GM18868 (cell line): ENCODE data around the gene LMCD1.

ENCODE experiments used
- ATAC-seq: cut with Tn5 transposase; IDR thresholded peaks from one replicate; pipeline ENCODE4 v1.9.1; 2021; ENCODE audit warnings: mild to moderate bottlenecking, moderate library complexity; ENCODE audit not compliant: unreplicated experiment

The LMCD1 gene

GRCh38 chr3:8501371-8502131, at the start of gene LMCD1:
Gene LMCD1 (plus strand): TSS chr3:8501823. CDS start chr3:8501939, 116 bp downstream.
- peak; percentile 88 for ATAC-seq

DNA sequence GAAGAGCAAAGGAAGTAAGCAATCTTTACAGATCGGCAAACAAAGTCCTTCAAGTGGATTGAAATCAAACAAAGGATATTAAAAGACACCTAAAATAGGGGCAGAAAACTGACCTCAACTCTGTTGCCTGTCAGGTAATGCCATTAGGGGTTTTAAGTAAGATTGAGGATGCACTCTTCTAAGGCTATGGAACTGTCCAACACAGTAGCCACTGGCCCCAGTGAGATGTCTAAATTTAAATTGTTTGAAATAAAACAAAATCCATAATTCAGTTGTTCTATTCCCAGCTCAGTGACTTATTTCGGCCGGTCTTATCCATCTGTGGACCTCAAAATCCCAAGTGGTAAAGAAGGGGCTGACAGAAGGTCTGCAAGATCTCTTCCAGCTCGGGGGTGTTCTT, 49.5 kb upstream of the LMCD1 start:
- no peak for ATAC-seq

- ATAC-seq, result no peak
Observed at GRCh38 chr3:8453153-8453552, 48.5 kb upstream of the LMCD1 start.

GRCh38 chr3:8455526-8456411, 45.9 kb upstream of the LMCD1 start:
- ATAC-seq, result no peak

- ATAC-seq, result no peak
Observed at GRCh38 chr3:8456412-8456811, 45.2 kb upstream of the LMCD1 start.

DNA sequence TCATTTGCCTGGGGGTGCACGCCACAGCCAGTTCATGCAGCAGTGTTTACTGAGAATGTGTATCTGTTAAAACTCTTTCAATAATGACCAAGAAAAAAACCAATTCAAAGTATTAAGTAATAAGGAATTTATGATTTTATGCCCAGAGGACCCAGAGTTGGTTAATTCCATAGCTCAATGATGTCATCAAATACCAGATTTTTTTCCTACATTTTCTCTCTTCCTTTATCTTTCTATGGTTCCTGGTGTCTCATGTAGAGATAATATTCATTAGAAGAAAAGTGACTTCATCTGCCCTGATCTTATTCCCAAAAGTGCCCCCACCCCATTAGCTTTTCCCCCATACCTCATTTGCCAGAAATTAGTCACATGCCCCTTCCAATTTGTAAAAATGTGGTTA, 44.6 kb upstream of the LMCD1 start:
- ATAC-seq, result no peak

GRCh38 chr3:8458238-8458661, 43.4 kb upstream of the LMCD1 start:
- ATAC-seq, result no peak

DNA sequence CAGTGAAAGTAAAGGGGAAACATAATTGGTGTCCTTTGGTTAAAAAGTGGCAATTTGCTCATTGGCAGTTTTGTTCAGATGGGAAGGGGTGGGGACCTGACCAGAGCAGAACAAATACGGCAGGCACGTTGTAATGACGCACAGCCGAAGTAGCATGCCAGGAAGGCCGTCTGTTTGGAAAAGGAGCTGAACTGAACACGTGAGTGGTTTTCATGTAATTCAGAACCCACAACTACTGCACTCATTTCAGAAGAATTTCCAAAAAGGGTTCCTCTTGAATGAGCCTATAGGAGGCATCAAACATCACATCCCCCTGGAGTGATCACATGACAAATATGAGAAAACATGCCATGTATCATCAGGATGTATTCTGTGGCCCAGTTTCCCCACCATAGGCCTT, 42.9 kb upstream of the LMCD1 start:
- ATAC-seq, result no peak

DNA sequence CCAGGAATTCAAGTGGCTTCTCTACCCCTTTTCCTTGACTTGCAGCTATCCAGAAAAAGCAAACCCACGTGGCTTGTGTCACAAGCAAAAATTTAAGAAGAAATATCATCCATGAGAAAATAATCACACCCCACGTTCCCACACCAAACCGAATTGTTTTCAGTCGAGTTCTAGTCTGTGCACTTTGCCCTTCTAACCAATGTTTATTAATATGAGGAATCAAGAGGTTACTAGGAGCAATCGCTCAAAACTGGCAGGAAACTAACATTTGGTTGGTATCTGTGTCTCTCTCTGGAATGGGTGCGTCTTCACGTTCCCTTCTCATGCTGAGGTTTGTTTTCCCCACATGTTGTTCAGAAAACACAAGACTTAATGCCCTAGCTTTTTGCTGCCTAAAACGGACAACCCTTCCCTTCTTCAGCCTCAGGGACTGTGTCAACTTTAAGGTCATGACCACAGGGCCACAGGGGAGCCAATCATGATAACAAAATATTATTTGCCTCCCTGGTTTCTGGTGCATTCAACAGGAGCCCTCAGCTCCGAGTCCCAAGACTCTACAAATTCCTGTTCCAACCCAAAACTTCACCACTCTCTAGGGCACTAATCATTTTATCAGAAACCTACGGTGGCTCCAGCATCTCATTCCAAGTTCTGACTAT, 41.4 kb upstream of the LMCD1 start:
- no peak for ATAC-seq

DNA sequence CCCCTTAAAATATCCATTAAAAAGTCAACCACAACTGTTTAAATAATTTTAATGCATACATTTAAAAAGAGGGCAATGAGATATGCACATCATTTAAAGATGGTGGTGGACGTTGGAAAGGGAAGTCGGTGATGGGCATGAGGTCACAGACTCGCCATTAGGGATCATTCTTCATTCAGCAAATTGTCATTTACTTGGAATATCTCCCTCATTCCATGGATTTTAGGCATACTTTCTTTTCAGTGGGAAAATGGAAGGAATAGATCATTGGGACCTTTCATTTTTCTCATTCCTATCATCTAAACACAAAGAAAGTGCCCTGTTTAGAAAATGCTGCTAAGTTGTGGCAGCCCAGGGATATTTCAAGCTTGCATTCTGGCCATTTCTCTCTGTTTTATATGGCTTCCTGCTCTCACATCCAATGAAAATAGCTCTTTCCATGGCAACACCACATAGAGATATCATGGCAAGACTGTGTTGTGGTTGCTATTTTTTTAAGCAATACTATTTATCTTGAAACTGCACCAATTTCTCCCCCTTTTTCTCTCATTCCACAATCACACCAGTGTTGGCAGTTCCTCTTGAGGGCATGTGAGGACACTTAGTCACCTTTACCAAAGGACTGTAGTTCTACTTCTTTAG, 40.7 kb upstream of the LMCD1 start:
- no peak for ATAC-seq

- no peak for ATAC-seq
Observed at GRCh38 chr3:8464668-8465067, 37.0 kb upstream of the LMCD1 start.

- ATAC-seq, result no peak
Observed at GRCh38 chr3:8466526-8466925, 35.1 kb upstream of the LMCD1 start.

GRCh38 chr3:8470801-8471200, 30.8 kb upstream of the LMCD1 start:
- ATAC-seq, result no peak

DNA sequence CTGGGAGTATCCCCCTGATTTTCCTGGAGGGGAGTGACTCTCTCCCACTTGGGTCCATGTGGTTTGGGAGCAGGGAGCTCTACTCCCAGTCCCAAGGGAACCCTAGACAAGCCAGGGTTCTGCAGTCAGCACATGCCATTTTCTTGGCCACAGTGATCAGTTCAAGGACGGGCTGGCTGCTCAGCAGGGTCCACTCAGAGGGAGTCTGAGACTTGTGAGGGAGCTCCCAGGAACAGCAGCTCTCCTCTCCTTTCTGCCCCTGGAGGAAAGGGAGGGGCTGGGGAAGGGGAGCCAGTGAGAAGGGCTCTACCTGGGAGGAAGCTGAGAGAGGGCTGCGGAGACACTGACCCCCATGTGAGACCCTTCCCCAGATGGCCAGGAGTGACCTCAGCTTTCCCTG, 29.1 kb upstream of the LMCD1 start:
- no peak for ATAC-seq

GRCh38 chr3:8473029-8473428, 28.6 kb upstream of the LMCD1 start:
- no peak for ATAC-seq

GRCh38 chr3:8473990-8474389, 27.6 kb upstream of the LMCD1 start:
- ATAC-seq, result no peak

DNA sequence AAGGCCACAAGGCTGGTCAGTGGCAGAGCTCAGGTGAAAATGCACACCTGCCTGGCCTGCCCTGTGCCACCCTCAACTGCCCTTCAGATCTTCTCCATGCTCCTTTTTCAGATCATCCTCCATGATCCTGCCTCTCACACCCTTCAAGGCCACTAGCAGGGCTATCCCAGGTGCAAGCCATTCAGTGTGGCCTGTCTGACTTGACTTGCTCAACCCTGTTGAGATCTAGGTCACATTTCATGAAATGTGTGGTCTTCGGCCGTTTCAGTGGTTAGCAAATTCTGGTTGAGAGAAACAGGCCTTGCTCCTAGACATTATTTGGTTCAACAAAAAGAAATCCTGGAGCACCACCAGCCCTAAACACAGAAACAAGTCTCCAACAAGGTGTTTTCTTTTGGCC, 26.6 kb upstream of the LMCD1 start:
- no peak for ATAC-seq

DNA sequence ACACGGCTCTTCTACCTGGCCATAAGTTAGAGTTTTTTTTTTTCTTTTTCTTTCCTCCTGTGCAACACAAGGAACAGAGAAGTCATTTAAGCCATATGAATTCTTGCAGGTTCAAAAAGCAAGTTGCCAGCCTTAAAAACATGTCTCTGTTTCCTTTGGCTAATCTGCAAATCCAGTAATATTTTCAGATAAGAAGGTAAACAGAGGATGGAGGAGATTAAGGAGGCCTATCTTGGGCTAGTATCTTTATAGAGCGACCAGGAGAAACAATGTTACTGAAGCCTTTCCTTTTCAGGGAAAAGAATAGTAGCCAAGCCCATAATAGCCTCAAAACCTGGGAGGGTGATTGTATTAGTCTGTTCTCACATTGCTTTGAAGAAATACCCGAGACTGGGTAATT, 20.9 kb upstream of the LMCD1 start:
- ATAC-seq, result no peak

DNA sequence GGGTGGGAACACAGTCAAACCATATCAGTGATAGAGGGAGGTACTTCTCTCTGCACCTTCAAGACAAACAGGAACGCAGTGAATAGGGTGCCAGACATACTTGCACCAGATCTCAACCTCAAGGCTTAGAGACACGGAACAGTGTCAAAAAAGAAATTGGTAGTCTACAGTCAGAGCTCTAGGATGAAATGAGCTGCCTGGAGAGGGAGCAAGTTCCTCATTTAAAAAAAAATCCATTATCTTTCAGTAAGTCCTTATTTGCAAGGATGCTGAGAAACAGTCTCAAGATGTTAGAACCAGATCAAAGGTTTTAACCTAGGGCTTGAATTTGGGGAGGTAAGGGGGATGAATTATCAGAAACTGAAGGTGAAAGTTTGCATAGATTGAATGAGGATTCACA, 20.2 kb upstream of the LMCD1 start:
- ATAC-seq, result no peak

DNA sequence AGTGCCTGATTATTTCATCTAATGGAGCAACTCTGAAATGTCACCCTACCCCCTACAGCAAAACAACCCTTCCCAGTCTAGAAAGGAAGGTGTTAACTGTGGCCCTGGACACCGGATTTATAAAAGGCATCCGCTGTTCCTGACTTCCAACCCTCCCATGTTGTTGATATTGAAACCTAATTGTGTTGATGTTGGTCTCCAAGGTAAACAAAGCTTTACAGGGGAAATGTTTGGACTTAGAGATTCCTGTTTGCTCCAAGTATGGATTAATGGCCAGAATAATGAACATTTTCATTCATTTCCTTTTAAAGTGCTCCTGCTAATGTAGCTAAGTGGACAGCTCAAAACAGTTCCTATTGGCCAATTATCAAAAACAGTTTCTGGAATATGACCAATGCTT, 19.4 kb upstream of the LMCD1 start:
- ATAC-seq, result no peak
